GM21381 (cell line): ENCODE measurements around the gene RPS6KB2.
A peak's percentile ranks its signal among the peaks of the same experiment; 100 is the strongest.
"Not testable (repeated sequence)": the region's sequence is repeated elsewhere in the genome, so short reads cannot be mapped to it uniquely, and the experiment has no call there.

ENCODE experiments used
- ATAC-seq: cut with Tn5 transposase; IDR thresholded peaks from one replicate; pipeline ENCODE4 v1.9.1; 2021; ENCODE audit warnings: mild to moderate bottlenecking, moderate library complexity; ENCODE audit not compliant: unreplicated experiment

The RPS6KB2 gene

GRCh38 chr11:67465189-67465510, 36.9 kb downstream of the RPS6KB2 start:
- no peak for ATAC-seq

GRCh38 chr11:67465530-67465929, 37.2 kb downstream of the RPS6KB2 start:
- not testable (repeated sequence) for ATAC-seq

GRCh38 chr11:67466367-67466766, 38.1 kb downstream of the RPS6KB2 start:
- no peak for ATAC-seq

- ATAC-seq: no peak
These were observed 38.9 kb downstream of the RPS6KB2 start for GRCh38 chr11:67466962-67467771.

GRCh38 chr11:67468056-67468455, 39.8 kb downstream of the RPS6KB2 start:
- no peak for ATAC-seq

GRCh38 chr11:67468456-67468758, 40.1 kb downstream of the RPS6KB2 start:
- no peak for ATAC-seq

- ATAC-seq: peak; percentile 48
These were observed 40.6 kb downstream of the RPS6KB2 start, which contains the start of gene TMEM134 for GRCh38 chr11:67468759-67469507. Gene TMEM134 (minus strand): TSS chr11:67469251. CDS start chr11:67469192, 59 bp downstream.

- no peak for ATAC-seq
These were observed 41.2 kb downstream of the RPS6KB2 start for GRCh38 chr11:67469508-67469811.

- no peak for ATAC-seq
These were observed 42.2 kb downstream of the RPS6KB2 start for GRCh38 chr11:67470337-67471002.

GRCh38 chr11:67472882-67473281, 44.6 kb downstream of the RPS6KB2 start:
- no peak for ATAC-seq

GRCh38 chr11:67476692-67477091, 48.4 kb downstream of the RPS6KB2 start:
- ATAC-seq: not testable (repeated sequence)

- not testable (repeated sequence) for ATAC-seq
These were observed 49.2 kb downstream of the RPS6KB2 start for GRCh38 chr11:67477344-67478050.

GRCh38 chr11:67482275-67482826, 54.1 kb downstream of the RPS6KB2 start:
- no peak for ATAC-seq

- peak; percentile 58 for ATAC-seq
These were observed 54.8 kb downstream of the RPS6KB2 start, which contains the start of gene AIP for GRCh38 chr11:67482827-67483798. Gene AIP (plus strand): TSS chr11:67483026. CDS start chr11:67483159, 133 bp downstream.

GRCh38 chr11:67483831-67484665, 55.8 kb downstream of the RPS6KB2 start:
- no peak for ATAC-seq

- ATAC-seq: no peak
These were observed 56.6 kb downstream of the RPS6KB2 start for GRCh38 chr11:67484847-67485311.
